Astrocyte of the cerebellum (primary cell): ENCODE data around the gene BCAS1.

ENCODE experiments used
- DNase-seq: peaks from one replicate; pipeline ENCODE4 v3.0.0-alpha.2; 2011; ENCODE audit warnings: low read depth
- H3K4me3 ChIP-seq: 2 replicates; pipeline ENCODE4 v1.5.1; 2011; ENCODE audit warnings: mild to moderate bottlenecking, low read depth, low read length, moderate library complexity
- CTCF ChIP-seq: IDR thresholded peaks from 2 replicates; pipeline ENCODE4 v1.5.1; 2012; ENCODE audit warnings: low read length, low read depth, moderate library complexity, mild to moderate bottlenecking; ENCODE audit errors: missing control alignments
- in situ Hi-C: cut with HindIII; loops from 2 replicates; pipeline ENCODE4 v1.10.0; 2017; ENCODE audit warnings: low sequenced_read_pairs

Gene BCAS1

GRCh38 chr20:54097236-54097529, 26.8 kb upstream of the BCAS1 start:
- no peak for TF ChIP-seq CTCF
- in situ Hi-C loops, result no loop called here
- H3K4me3 ChIP-seq, result no peak overlapping the region
- no peak for DNase-seq

GRCh38 chr20:54095824-54096223, 25.4 kb upstream of the BCAS1 start:
- no peak for DNase-seq
- TF ChIP-seq CTCF, result no peak
- in situ Hi-C loops, result no loop called here
- H3K4me3 ChIP-seq, result no peak overlapping the region

GRCh38 chr20:54094268-54094580, 23.8 kb upstream of the BCAS1 start:
- TF ChIP-seq CTCF, result no peak
- in situ Hi-C loops, result no loop called here
- H3K4me3 ChIP-seq, result no peak overlapping the region
- DNase-seq, result no peak

GRCh38 chr20:54093423-54094267, 23.3 kb upstream of the BCAS1 start:
- in situ Hi-C loops, result no loop called here

GRCh38 chr20:54092021-54092420, 21.6 kb upstream of the BCAS1 start:
- H3K4me3 ChIP-seq, result no peak overlapping the region
- no peak for DNase-seq
- TF ChIP-seq CTCF, result no peak
- in situ Hi-C loops, result no loop called here

More at GRCh38 chr20:54093423-54094267, 23.3 kb upstream of the BCAS1 start:
- no peak overlapping the region for H3K4me3 ChIP-seq
- no peak for DNase-seq
- no peak for TF ChIP-seq CTCF

GRCh38 chr20:54091120-54091480, 20.7 kb upstream of the BCAS1 start:
- no peak for DNase-seq
- no peak for TF ChIP-seq CTCF
- H3K4me3 ChIP-seq, result no peak overlapping the region
- in situ Hi-C loops, result no loop called here
